Retinal pigment epithelial cell (primary cell): ENCODE measurements around the gene ULK1.
"Not testable (repeated sequence)": the region's sequence is repeated elsewhere in the genome, so short reads cannot be mapped to it uniquely, and the experiment has no call there.

ENCODE experiments used
- DNase-seq: peaks from one replicate; pipeline ENCODE4 v3.0.0-alpha.2; 2010; ENCODE audit warnings: low read depth
- H3K4me3 ChIP-seq: 2 replicates; pipeline ENCODE4 v1.5.1; 2011; ENCODE audit warnings: mild to moderate bottlenecking, low read length, control low read depth, moderate library complexity
- TF ChIP-seq, protein P1 (sequence below): conservative IDR thresholded peaks from 2 replicates; pipeline ENCODE4 v1.5.1; 2011; ENCODE audit warnings: low read depth, low read length, control low read depth, inconsistent platforms

The ULK1 gene

GRCh38 chr12:131882804-131883520 lies 11.5 kb upstream of the ULK1 start:
- TF ChIP-seq, protein P1, sequence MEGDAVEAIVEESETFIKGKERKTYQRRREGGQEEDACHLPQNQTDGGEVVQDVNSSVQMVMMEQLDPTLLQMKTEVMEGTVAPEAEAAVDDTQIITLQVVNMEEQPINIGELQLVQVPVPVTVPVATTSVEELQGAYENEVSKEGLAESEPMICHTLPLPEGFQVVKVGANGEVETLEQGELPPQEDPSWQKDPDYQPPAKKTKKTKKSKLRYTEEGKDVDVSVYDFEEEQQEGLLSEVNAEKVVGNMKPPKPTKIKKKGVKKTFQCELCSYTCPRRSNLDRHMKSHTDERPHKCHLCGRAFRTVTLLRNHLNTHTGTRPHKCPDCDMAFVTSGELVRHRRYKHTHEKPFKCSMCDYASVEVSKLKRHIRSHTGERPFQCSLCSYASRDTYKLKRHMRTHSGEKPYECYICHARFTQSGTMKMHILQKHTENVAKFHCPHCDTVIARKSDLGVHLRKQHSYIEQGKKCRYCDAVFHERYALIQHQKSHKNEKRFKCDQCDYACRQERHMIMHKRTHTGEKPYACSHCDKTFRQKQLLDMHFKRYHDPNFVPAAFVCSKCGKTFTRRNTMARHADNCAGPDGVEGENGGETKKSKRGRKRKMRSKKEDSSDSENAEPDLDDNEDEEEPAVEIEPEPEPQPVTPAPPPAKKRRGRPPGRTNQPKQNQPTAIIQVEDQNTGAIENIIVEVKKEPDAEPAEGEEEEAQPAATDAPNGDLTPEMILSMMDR = no peak
- H3K4me3 ChIP-seq = no peak overlapping the region

DNA sequence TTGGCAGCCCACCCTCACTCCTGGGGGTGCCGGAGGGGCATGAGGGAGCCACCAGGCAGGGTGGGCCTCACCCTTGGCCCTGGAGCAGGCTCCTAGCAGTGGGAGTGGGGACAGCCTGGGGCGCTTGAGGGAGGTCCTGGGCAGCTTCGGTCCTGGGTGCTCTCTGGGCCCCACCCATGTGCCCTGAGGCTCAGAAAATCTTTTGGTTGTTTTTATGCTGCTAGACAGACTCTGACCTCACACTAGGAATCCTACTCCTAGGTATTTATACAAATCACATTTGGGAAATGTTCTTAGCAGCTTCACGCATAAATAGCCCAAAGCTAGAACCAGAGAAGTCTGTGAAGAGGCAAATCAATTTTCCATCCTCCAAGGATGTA lies 10.9 kb upstream of the ULK1 start:
- no peak overlapping the region for H3K4me3 ChIP-seq
- DNase-seq = no peak
- TF ChIP-seq, protein P1 = no peak

More at GRCh38 chr12:131882804-131883520, 11.5 kb upstream of the ULK1 start:
- no peak for DNase-seq

- DNase-seq, H3K4me3 ChIP-seq: not testable (repeated sequence)
Observed at GRCh38 chr12:131885076-131885475, 9.3 kb upstream of the ULK1 start.

DNA sequence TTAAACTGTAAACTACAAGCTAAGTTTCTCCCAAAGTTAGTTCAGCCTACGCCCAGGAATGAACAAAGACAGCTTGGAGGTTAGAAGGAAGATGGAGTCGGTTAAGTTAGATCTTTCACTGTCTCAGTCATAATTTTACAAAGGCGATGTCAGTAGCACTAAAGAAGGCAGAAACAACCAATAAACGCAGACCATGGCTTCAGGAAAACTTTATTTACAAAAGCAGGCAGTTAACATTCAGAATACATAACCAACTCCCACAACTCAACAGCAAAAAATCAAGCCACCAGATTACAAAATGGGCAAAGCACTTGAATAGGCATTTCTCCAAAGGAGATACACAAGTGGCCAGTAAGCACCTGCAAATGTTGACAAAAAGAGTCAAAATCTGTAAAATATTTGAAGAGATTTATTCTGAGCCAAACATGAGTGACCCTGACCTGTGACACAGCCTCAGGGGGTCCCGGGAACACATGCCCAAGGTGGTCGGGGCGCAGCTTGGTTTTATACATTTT lies 8.8 kb upstream of the ULK1 start:
- no peak for DNase-seq

GRCh38 chr12:131891722-131892121 lies 2.7 kb upstream of the ULK1 start:
- DNase-seq, H3K4me3 ChIP-seq: not testable (repeated sequence)

More for the DNA sequence above, 8.8 kb upstream of the ULK1 start:
- H3K4me3 ChIP-seq = no peak overlapping the region
- TF ChIP-seq, protein P1 = no peak

GRCh38 chr12:131892711-131893604 lies 1.5 kb upstream of the ULK1 start:
- DNase-seq = no peak

GRCh38 chr12:131893605-131894312 lies 663 bp upstream of the ULK1 start:
- no peak overlapping the region for H3K4me3 ChIP-seq
- TF ChIP-seq, protein P1 = no peak
- no peak for DNase-seq

More at GRCh38 chr12:131892711-131893604, 1.5 kb upstream of the ULK1 start:
- TF ChIP-seq, protein P1 = no peak
- no peak overlapping the region for H3K4me3 ChIP-seq
